ENCODE data around the gene AVL9. TPM values are rescaled to one million over a fixed set of nuclear protein-coding genes. Genes with fewer than 3 reads are reported as not detected.
"Not testable (repeated sequence)": the region's sequence is repeated elsewhere in the genome, so short reads cannot be mapped to it uniquely, and the experiment has no call there.

The AVL9 gene
- total and polyA plus RNA-seq, 2 donors: 14.2 to 33.5 TPM

DNA sequence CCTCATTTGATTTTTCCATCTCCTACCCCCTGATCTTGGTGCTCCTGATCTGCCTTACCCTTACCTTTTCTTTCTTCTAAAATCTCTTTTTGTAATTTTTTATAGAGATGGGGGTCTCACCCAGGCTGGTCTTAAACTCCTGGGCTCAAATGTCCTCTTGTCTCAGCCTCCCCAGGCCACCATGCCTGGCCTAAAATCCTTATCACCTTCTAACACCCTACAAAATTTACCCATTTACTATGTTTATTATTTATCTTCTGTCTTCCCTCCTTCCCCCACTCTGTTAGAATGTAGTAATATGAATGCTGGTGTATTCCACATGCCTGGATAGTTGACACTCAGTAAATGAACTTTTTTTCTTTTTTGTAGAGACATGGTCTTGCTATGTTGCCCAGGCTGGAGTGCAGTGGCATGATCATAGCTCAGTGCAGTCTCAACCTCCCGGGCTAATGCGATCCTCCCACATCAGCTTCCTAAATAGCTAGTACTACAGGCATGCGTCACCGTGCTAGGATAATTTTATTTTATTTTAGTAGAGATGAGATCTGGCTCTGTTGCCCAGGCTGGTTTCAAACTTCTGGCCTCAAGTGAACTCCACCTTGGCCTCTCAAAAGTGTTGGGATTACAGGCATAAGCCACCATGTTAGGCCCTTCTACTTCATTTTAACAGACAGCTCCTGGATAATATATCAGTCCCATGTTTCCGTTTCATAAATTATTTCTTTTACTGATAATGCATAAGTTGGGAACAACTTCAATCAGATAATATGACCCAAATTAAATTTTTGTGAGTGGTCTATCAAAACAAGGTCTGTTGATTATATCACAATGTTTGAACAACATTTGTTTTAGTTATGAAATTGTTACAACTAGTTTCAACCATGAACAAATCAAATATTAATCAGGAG, 136.6 kb downstream of the AVL9 start:
- not testable (repeated sequence) for H3K4me1 ChIP-seq (ENCODE audit: insufficient read depth); H3K27ac ChIP-seq (ENCODE audit: low read depth); H3K4me3 ChIP-seq (ENCODE audit: low read depth, low read length); H3K36me3 ChIP-seq (ENCODE audit: insufficient read depth); DNase-seq (ENCODE audit: extremely low spot score)
- 94% methylated on average over 5 of the region's 5 CpGs for WGBS

DNA sequence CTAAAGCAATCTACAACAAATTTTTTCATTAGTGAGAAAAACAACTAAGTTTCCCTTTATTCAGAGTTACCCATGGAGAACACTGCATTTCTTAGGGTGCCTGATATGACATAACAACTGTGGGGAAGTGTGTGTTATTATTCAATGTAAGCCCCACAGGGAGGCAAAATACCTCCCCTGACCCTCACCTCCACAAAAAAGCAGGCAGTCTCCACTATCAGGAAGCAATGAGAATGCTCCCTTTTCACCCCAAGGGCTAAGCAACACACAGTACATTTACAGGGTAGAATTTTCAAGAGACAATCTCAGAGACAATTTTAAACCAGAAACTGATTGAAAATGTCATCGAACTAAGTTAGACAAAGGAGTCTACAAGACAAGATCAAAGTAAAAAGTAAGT, 138.2 kb downstream of the AVL9 start:
- H3K4me3 ChIP-seq (ENCODE audit: low read depth, low read length); H3K36me3 ChIP-seq (ENCODE audit: insufficient read depth); H3K27ac ChIP-seq (ENCODE audit: low read depth); H3K4me1 ChIP-seq (ENCODE audit: insufficient read depth); DNase-seq (ENCODE audit: extremely low spot score): not testable (repeated sequence)
- WGBS: no CpG with 5 or more reads among the region's 1 CpG

DNA sequence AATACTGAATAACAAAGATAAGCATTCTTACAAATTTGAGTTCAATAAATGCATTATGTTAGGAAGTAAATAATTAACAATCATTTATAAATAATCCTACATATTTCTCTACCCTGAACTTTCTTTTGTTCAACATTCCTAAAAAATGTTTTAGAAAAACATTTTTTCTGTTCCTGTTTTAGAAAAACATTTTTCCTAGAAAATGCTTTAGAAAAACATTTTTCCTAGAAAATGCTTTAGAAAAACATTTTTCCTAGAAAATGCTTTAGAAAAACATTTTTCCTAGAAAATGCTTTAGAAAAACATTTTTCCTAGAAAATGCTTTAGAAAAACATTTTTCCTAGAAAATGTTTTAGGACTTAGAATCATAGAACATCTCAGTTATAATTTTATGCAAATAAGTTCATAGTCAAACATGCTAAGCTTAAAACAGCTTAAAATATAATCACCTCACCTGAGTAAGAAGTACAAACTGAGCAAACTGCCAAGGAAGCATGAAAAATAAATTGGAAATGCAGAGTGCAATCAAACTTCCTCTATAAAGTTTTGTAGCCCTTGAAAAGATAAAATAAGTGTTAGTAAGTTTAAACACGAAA, 139.6 kb downstream of the AVL9 start:
- H3K27ac ChIP-seq (ENCODE audit: low read depth); H3K36me3 ChIP-seq (ENCODE audit: insufficient read depth); H3K4me3 ChIP-seq (ENCODE audit: low read depth, low read length); H3K4me1 ChIP-seq (ENCODE audit: insufficient read depth); DNase-seq (ENCODE audit: extremely low spot score): not testable (repeated sequence)
- WGBS: 28% methylated on average over 1 of the region's 1 CpG

DNA sequence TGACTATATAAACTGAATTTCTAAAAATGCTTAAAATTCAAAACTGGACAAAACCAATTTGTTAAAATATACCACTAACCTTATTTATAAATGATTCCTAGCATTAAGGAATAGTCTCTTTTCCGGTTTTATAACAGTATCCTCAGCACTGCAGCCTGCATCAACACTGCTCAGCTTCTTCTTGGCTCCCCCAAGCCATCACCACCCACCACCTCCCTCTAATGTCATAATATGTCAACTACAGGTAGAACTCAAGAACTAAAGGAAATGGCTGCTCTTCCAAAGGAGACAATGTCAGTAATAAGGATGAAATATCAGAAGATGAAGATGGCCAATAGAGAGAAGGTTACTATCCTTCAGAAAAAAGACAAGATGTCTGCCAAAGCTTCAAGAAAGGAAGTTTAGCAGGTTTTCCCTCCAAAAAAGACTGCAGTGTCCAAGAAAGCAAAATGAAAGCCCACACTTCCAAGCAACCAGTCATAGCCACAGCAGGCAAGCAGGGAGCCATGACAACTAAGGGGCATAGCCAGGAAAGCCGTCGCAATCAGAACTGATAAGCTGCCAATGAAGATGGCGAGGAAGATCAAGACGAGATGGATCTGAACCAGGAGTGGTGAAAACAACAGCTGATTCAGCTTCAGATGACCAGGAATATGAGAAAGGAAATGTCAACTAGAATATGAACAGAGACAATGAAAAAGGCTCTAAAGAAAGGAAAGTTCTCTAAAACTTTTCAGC, 141.6 kb downstream of the AVL9 start:
- WGBS: 95% methylated on average over 5 of the region's 5 CpGs
- not testable (repeated sequence) for H3K4me3 ChIP-seq (ENCODE audit: low read depth, low read length); DNase-seq (ENCODE audit: extremely low spot score); H3K27ac ChIP-seq (ENCODE audit: low read depth); H3K36me3 ChIP-seq (ENCODE audit: insufficient read depth); H3K4me1 ChIP-seq (ENCODE audit: insufficient read depth)

DNA sequence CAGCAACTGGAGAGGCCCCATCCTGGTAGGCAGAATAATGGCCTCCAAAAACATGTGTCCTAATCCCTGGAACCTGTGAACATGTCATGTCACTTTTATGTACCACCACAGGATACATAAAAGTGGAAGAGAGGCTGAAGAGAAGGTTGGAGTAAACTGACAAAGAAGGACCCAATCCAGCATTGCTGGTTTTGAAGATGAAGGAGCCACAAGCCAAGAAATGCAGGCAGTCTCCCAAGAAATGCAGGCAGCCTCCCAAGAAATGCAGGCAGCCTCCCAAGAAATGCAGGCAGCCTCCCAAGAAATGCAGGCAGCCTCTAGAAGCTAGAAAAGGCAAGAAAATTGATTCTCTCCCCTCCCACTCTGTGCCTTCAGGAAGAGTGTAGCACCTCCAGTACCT, 142.3 kb downstream of the AVL9 start:
- DNase-seq (ENCODE audit: extremely low spot score); H3K27ac ChIP-seq (ENCODE audit: low read depth); H3K4me3 ChIP-seq (ENCODE audit: low read depth, low read length); H3K4me1 ChIP-seq (ENCODE audit: insufficient read depth); H3K36me3 ChIP-seq (ENCODE audit: insufficient read depth): not testable (repeated sequence)

Other genes starting within 250 kb of the AVL9 start
- 34.1 TPM for gene LSM5, start 5.1 kb upstream of the AVL9 start, total RNA-seq
- gene LSM5, start 5.1 kb upstream of the AVL9 start, polyA plus RNA-seq: 44.1 TPM

Measured in urinary bladder (tissue), 4 donors.